IMR-90 (cell line): ENCODE data around the gene CAPS. TPM values are rescaled to one million over a fixed set of nuclear protein-coding genes. Genes with fewer than 3 reads are reported as not detected.

Experiments used
- ATAC-seq: fragments of 200-7000 bp; cut with Tn5 transposase; 2 replicates; pipeline ENCODE4 v1.9.1; 2020; ENCODE audit warnings: low read depth, mild to moderate bottlenecking, moderate library complexity
- BruUV-seq: library from RNA; stranded (reverse); fragments of 400-500 nt; replicated peaks from 2 replicates; lab custom pipeline; 2021; lab: Mats Ljungman, UMichigan
- CTCF ChIA-PET: fragments of 300-600 bp; formaldehyde crosslinking; extraction: SDS; loops from one replicate; lab custom pipeline; 2021; ENCODE audit warnings: antibody characterized with exemption; lab: Yijun Ruan, JAX
- POLR2A ChIA-PET: fragments of 300-600 bp; sonication (Branson Sonifier 250); formaldehyde crosslinking; loops from one replicate; lab custom pipeline; 2022; ENCODE audit warnings: antibody characterized with exemption; ENCODE audit not compliant: unreplicated experiment; lab: Charles Lee
- DNase-seq: peaks from one replicate; pipeline ENCODE4 v3.0.0; 2013
- H2AFZ ChIP-seq: replicated peaks from 2 replicates; pipeline ENCODE3; 2013; ENCODE audit warnings: low read length, mild to moderate bottlenecking; ENCODE audit not compliant: poor library complexity
- H2AK5ac ChIP-seq: 2 replicates; pipeline ENCODE4 v1.6.1; 2013; ENCODE audit warnings: low read depth, low read length, inconsistent platforms
- H2AK9ac ChIP-seq: replicated peaks from 2 replicates; pipeline ENCODE3; 2013; ENCODE audit warnings: mild to moderate bottlenecking, low read depth, low read length, moderate library complexity; ENCODE audit not compliant: poor library complexity
- H2BK120ac ChIP-seq: 2 replicates; pipeline ENCODE4 v1.6.1; 2013; ENCODE audit warnings: low read depth, low read length, inconsistent platforms
- H2BK15ac ChIP-seq: 3 replicates; pipeline ENCODE4 v1.6.1; 2013; ENCODE audit warnings: low read depth, low read length, inconsistent platforms
- H2BK20ac ChIP-seq: 2 replicates; pipeline ENCODE4 v1.6.1; 2013; ENCODE audit warnings: low read depth, mild to moderate bottlenecking, inconsistent platforms, low read length, moderate library complexity
- H2BK5ac ChIP-seq: 2 replicates; pipeline ENCODE4 v1.6.1; 2013; ENCODE audit warnings: mild to moderate bottlenecking, low read depth, low read length, inconsistent platforms; ENCODE audit not compliant: poor library complexity, severe bottlenecking
- H3K14ac ChIP-seq: replicated peaks from 2 replicates; pipeline ENCODE4 v1.6.1; 2013; ENCODE audit warnings: low read depth, low read length, inconsistent platforms
- H3K18ac ChIP-seq: 2 replicates; pipeline ENCODE4 v1.6.1; 2013; ENCODE audit warnings: low read depth, low read length, control low read depth
- H3K23ac ChIP-seq: 2 replicates; pipeline ENCODE4 v1.6.1; 2013; ENCODE audit warnings: low read depth, low read length, inconsistent platforms
- H3K27ac ChIP-seq: 2 replicates; pipeline ENCODE4 v1.5.1; 2013; ENCODE audit warnings: mild to moderate bottlenecking, control low read depth, low read length; ENCODE audit not compliant: insufficient read depth
- H3K27me3 ChIP-seq: 2 replicates; pipeline ENCODE4 v1.6.1; 2013; ENCODE audit warnings: low read length; ENCODE audit not compliant: control insufficient read depth, insufficient read depth
- H3K36me3 ChIP-seq: 2 replicates; pipeline ENCODE4 v1.6.1; 2013; ENCODE audit warnings: low read length, mixed read lengths; ENCODE audit not compliant: control insufficient read depth, insufficient read depth
- H3K4ac ChIP-seq: 2 replicates; pipeline ENCODE4 v1.6.1; 2013; ENCODE audit warnings: low read depth, low read length, inconsistent platforms
- H3K4me1 ChIP-seq: 2 replicates; pipeline ENCODE4 v1.6.1; 2013; ENCODE audit warnings: low read length, mixed read lengths; ENCODE audit not compliant: control insufficient read depth, insufficient read depth
- H3K4me2 ChIP-seq: 2 replicates; pipeline ENCODE4 v1.6.1; 2013; ENCODE audit warnings: low read depth, mild to moderate bottlenecking, control low read depth, low read length, moderate library complexity
- H3K4me3 ChIP-seq: 2 replicates; pipeline ENCODE4 v1.5.1; 2013; ENCODE audit warnings: low read depth, mild to moderate bottlenecking, control low read depth, low read length, moderate library complexity; ENCODE audit not compliant: insufficient read depth
- H3K56ac ChIP-seq: 2 replicates; pipeline ENCODE4 v1.6.1; 2013; ENCODE audit warnings: low read length, inconsistent platforms; ENCODE audit not compliant: insufficient read depth; ENCODE audit errors: extremely low read depth
- H3K79me1 ChIP-seq, 2 experiments: 2 replicates each; pipeline ENCODE4 v1.6.1; 2013; ENCODE audit warnings: low read length in 2 of 2, inconsistent platforms in 1 of 2, low read depth in 1 of 2
- H3K9ac ChIP-seq: 2 replicates; pipeline ENCODE4 v1.6.1; 2013; ENCODE audit warnings: low read depth, low read length, control low read depth
- H3K9me1 ChIP-seq: 2 replicates; pipeline ENCODE4 v1.6.1; 2013; ENCODE audit warnings: low read length, inconsistent platforms; ENCODE audit not compliant: insufficient read depth
- H3K9me3 ChIP-seq: 2 replicates; pipeline ENCODE4 v1.6.1; 2013; ENCODE audit warnings: low read length; ENCODE audit not compliant: control insufficient read depth, insufficient read depth
- H4K20me1 ChIP-seq: 2 replicates; pipeline ENCODE4 v1.6.1; 2013; ENCODE audit warnings: low read length, inconsistent platforms; ENCODE audit not compliant: insufficient read depth
- H4K5ac ChIP-seq: 2 replicates; pipeline ENCODE4 v1.6.1; 2013; ENCODE audit warnings: mild to moderate bottlenecking, low read depth, low read length, control low read depth
- H4K8ac ChIP-seq, 2 experiments: 2 replicates each; pipeline ENCODE4 v1.6.1; 2013; ENCODE audit warnings: low read depth in 2 of 2, low read length in 2 of 2, control low read depth in 1 of 2, inconsistent platforms in 1 of 2
- H4K91ac ChIP-seq: 2 replicates; pipeline ENCODE4 v1.6.1; 2013; ENCODE audit warnings: low read depth, low read length, inconsistent platforms; ENCODE audit not compliant: insufficient read depth
- BHLHE40 ChIP-seq: fragments of 150-350 bp; IDR thresholded peaks from 2 replicates; pipeline ENCODE4 v1.6.1; 2016; ENCODE audit warnings: mild to moderate bottlenecking, low read depth, low read length
- CEBPB ChIP-seq: IDR thresholded peaks from 2 replicates; pipeline ENCODE4 v1.6.1; 2012; ENCODE audit warnings: low read depth, low read length, improper control_type of control experiment
- FOS ChIP-seq: fragments of 150-350 bp; IDR thresholded peaks from 2 replicates; pipeline ENCODE4 v1.6.1; 2016; ENCODE audit warnings: low read depth, low read length
- MAFK ChIP-seq: IDR thresholded peaks from 2 replicates; pipeline ENCODE4 v1.6.1; 2012; ENCODE audit warnings: low read depth, low read length, improper control_type of control experiment
- MAZ ChIP-seq: IDR thresholded peaks from 2 replicates; pipeline ENCODE4 v1.6.1; 2012; ENCODE audit warnings: low read depth, mild to moderate bottlenecking, low read length, improper control_type of control experiment, moderate library complexity, borderline replicate concordance
- MXI1 ChIP-seq: IDR thresholded peaks from 2 replicates; pipeline ENCODE4 v1.6.1; 2012; ENCODE audit warnings: low read depth, mild to moderate bottlenecking, low read length, moderate library complexity, borderline replicate concordance
- NFE2L2 ChIP-seq: fragments of 150-350 bp; IDR thresholded peaks from 2 replicates; pipeline ENCODE4 v1.6.1; 2016; ENCODE audit warnings: low read depth, mild to moderate bottlenecking, low read length
- POLR2A ChIP-seq: IDR thresholded peaks from 2 replicates; pipeline ENCODE4 v1.6.1; 2012; ENCODE audit warnings: mild to moderate bottlenecking, low read depth, low read length
- RCOR1 ChIP-seq: IDR thresholded peaks from 2 replicates; pipeline ENCODE4 v1.6.1; 2012; ENCODE audit warnings: mild to moderate bottlenecking, low read length, improper control_type of control experiment; ENCODE audit not compliant: insufficient replicate concordance
- WGBS, 2 experiments: methylation state at CpG; one replicate each; pipeline versions ENCODE4 v1.1.5 to v1.1.7; 2013; ENCODE audit warnings: missing lambda C conversion rate in 2 of 2; ENCODE audit not compliant: insufficient read length in 1 of 2; ENCODE audit errors: extremely low coverage in 2 of 2; 5-methylcytosine and 5-hydroxymethylcytosine counted together
- dilution Hi-C: fragments of 300-500 bp; cut with HindIII; formaldehyde crosslinking; loops from one replicate; pipeline ENCODE4 v1.14.3; 2018; ENCODE audit warnings: low sequenced_read_pairs; ENCODE audit not compliant: unreplicated experiment
- in situ Hi-C: fragments of 300-500 bp; cut with MboI; formaldehyde crosslinking; loops from 3 replicates; pipeline ENCODE4 v1.14.3; 2019; ENCODE audit warnings: low sequenced_read_pairs, inconsistent platforms, mixed read lengths
- intact Hi-C: fragments of 100-400 bp; cut with micrococcal nuclease; formaldehyde crosslinking; loops from 2 replicates; pipeline ENCODE4 v1.10.0; 2022
- polyA plus RNA-seq, 3 experiments: library from polyadenylated mRNA; depleted of rRNA; stranded (reverse); fragments of >200 nt; gene quantifications; 2 replicates each; pipeline ENCODE4 v1.2.3, GENCODE V29; 2012; ENCODE audit warnings: low replicate concordance in 1 of 3
- total RNA-seq: library from RNA; depleted of rRNA; stranded (reverse); fragments of >200 nt; gene quantifications from 2 replicates; pipeline ENCODE4 v1.2.3, GENCODE V29; 2012
- TF ChIP-seq, protein P1 (sequence below): fragments of 150-350 bp; IDR thresholded peaks from 2 replicates; pipeline ENCODE4 v1.6.1; 2016; ENCODE audit warnings: low read depth, mild to moderate bottlenecking, low read length, moderate library complexity, borderline replicate concordance
- TF ChIP-seq, protein P2 (sequence below): conservative IDR thresholded peaks from 2 replicates; pipeline ENCODE4 v1.5.1; 2012; ENCODE audit warnings: mild to moderate bottlenecking, low read depth, low read length, improper control_type of control experiment
- TF ChIP-seq, protein P3 (sequence below): fragments of 150-350 bp; IDR thresholded peaks from 2 replicates; pipeline ENCODE4 v1.6.1; 2017; ENCODE audit warnings: mild to moderate bottlenecking, antibody characterized with exemption, low read length, low read depth

The CAPS gene
- total and polyA plus RNA-seq, 2 of the 4 experiments (the other 2 are of a cell fraction) = 0.54 to 4.9 TPM

DNA sequence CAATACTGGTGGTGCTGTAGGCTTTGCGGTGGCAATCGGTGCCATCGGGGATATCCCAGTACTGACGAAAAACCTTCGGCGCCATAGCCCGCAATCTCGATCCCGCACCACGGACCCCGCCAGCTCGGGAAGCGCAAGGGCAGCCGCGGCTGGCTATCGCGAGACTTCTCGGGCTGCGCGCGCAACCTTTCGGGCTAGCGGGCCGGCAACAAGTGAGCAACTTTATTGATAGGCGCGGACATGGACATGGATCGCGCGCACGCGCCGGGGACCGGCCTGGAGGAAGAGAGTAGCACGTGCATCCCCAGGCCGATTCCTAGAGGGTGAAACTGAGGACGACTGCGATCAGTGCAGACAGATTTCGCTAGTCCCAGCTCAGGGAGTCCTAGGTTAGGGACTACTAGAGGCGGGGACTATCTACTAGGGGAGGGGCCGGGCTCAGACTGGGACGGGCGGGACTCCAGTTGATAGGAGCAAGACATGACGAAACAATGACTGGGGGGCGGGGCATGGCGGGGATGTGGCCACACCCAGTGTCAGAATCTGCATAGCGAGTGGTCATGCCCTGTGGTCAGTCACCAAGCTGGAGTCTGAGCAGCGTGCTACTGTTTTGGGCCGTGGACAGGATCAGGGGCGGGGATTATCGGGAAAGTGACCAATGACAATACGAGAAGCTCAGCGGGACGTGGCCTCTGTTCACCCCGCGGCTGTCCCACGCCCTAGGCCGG, 10.3 kb upstream of the CAPS start, which contains the start of gene NDUFA11:
Gene NDUFA11 (minus strand): TSS at position 167 of the 728 bp plus-strand sequence. CDS start 82 bp downstream, at position 85.
- Histone ChIP-seq H2BK15ac (peak within 1 kb of the TSS; percentile 77; the same call in 1 of the 3 replicates), H2AK5ac (peak within 1 kb of the TSS; percentile 70), H2BK20ac (0 out of 2 replicates have a peak within 1 kb of the TSS, but pooled peaks have one; percentile 52), H3K4me1 (peaks cover 4% of the 10 kb centered on the region), H3K4me2 (peak within 1 kb of the TSS; percentile 91), H3K23ac (peak within 1 kb of the TSS; percentile 77), H3K27ac (peak within 1 kb of the TSS; percentile 94), H4K8ac (peak within 1 kb of the TSS; percentile 90 to 91), H3K9ac (peak within 1 kb of the TSS; percentile 93), H4K91ac (peak within 1 kb of the TSS; percentile 90), H2AK9ac (peak within 1 kb of the TSS; percentile 80), H3K4ac (peak within 1 kb of the TSS; percentile 87), H4K20me1 (peaks cover 18% of the 10 kb centered on the region), H3K14ac (peak within 1 kb of the TSS; percentile 73), H3K79me1 (peaks cover 0 to 49% of the 10 kb centered on the region in 2 experiments; a peak in 3 of 4 replicates), H3K56ac (peak within 1 kb of the TSS; percentile 86), H3K27me3 (no peaks in the 10 kb centered on the region), H2BK5ac (peak within 1 kb of the TSS; percentile 86), H2AFZ (peak within 1 kb of the TSS; percentile 99), H4K5ac (peak within 1 kb of the TSS; percentile 81), H3K18ac (peak within 1 kb of the TSS; percentile 52; the same call in 1 of the 2 replicates), H3K4me3 (peak within 1 kb of the TSS; percentile 91), H3K36me3 (peaks cover 7% of the 10 kb centered on the region; the same call in 1 of the 2 replicates), H3K9me1 (peaks cover 4% of the 10 kb centered on the region; the same call in 1 of the 2 replicates), H2BK120ac (peak within 1 kb of the TSS; percentile 48; the same call in 1 of the 2 replicates), H3K9me3 (no peaks in the 10 kb centered on the region)
- TF ChIP-seq, protein P1, sequence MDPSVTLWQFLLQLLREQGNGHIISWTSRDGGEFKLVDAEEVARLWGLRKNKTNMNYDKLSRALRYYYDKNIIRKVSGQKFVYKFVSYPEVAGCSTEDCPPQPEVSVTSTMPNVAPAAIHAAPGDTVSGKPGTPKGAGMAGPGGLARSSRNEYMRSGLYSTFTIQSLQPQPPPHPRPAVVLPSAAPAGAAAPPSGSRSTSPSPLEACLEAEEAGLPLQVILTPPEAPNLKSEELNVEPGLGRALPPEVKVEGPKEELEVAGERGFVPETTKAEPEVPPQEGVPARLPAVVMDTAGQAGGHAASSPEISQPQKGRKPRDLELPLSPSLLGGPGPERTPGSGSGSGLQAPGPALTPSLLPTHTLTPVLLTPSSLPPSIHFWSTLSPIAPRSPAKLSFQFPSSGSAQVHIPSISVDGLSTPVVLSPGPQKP = no peak
- TF ChIP-seq NFE2L2 (no peak), FOS (peak; percentile 42; the same call in 1 of the 2 replicates), BHLHE40 (peak; percentile 94), CEBPB (peak; percentile 84), MAZ (peak; percentile 82; the same call in 1 of the 2 replicates), MAFK (no peak), RCOR1 (peak; percentile 82), MXI1 (peak; percentile 82; the same call in 1 of the 2 replicates), POLR2A (peak; percentile 82)
- TF ChIP-seq, protein P2, sequence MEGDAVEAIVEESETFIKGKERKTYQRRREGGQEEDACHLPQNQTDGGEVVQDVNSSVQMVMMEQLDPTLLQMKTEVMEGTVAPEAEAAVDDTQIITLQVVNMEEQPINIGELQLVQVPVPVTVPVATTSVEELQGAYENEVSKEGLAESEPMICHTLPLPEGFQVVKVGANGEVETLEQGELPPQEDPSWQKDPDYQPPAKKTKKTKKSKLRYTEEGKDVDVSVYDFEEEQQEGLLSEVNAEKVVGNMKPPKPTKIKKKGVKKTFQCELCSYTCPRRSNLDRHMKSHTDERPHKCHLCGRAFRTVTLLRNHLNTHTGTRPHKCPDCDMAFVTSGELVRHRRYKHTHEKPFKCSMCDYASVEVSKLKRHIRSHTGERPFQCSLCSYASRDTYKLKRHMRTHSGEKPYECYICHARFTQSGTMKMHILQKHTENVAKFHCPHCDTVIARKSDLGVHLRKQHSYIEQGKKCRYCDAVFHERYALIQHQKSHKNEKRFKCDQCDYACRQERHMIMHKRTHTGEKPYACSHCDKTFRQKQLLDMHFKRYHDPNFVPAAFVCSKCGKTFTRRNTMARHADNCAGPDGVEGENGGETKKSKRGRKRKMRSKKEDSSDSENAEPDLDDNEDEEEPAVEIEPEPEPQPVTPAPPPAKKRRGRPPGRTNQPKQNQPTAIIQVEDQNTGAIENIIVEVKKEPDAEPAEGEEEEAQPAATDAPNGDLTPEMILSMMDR = no peak
- TF ChIP-seq, protein P3, sequence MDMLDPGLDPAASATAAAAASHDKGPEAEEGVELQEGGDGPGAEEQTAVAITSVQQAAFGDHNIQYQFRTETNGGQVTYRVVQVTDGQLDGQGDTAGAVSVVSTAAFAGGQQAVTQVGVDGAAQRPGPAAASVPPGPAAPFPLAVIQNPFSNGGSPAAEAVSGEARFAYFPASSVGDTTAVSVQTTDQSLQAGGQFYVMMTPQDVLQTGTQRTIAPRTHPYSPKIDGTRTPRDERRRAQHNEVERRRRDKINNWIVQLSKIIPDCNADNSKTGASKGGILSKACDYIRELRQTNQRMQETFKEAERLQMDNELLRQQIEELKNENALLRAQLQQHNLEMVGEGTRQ = peak; percentile 53; the same call in 1 of the 2 replicates
- dilution Hi-C loops (no loop called here), in situ Hi-C loops (no loop called here), intact Hi-C loops (loop anchor here (2.0 kb wide), 1 partner anchor 31 kb away; no protein-coding TSS in a partner anchor)
- ChIA-PET CTCF (interaction anchor here (0.6 to 3.4 kb wide), 2 partner anchors 100 to 138 kb away, joined by 3 to 18 read pairs; no protein-coding TSS in a partner anchor), POLR2A (interaction anchor here (0.6 to 1.5 kb wide), 3 partner anchors 13 to 75 kb away, joined by 3 to 5 read pairs (median 5); no protein-coding TSS in a partner anchor)
- ATAC-seq (peak; percentile 69), DNase-seq (peak; percentile 95)
- BruUV-seq = no TSS peak
- 0% methylated on average over 31 of the region's 57 CpGs; no CpG with 5 or more reads in 1 of the 2 experiments for WGBS, 2 experiments
